ENCODE measurements around the gene REV1. TPM values are rescaled to one million over a fixed set of nuclear protein-coding genes. Genes with fewer than 3 reads are reported as not detected.

The REV1 gene
- total RNA-seq, 6 experiments from 2014 or later, result 12.6 to 21.6 (median 13.6) TPM

GRCh38 chr2:99451280-99451679 is 38.5 kb downstream of the REV1 start:
- Histone ChIP-seq H3K4me3 (no peak overlapping the region), H3K27ac (no peak overlapping the region), H3K27me3 (no peaks in the 10 kb centered on the region), H3K4me1 (no peaks in the 10 kb centered on the region), H3K9me3 (no peaks in the 10 kb centered on the region), H3K36me3 (peaks cover 0 to 13% (median 4%) of the 10 kb centered on the region in 4 donors)
- TF ChIP-seq, protein P1, sequence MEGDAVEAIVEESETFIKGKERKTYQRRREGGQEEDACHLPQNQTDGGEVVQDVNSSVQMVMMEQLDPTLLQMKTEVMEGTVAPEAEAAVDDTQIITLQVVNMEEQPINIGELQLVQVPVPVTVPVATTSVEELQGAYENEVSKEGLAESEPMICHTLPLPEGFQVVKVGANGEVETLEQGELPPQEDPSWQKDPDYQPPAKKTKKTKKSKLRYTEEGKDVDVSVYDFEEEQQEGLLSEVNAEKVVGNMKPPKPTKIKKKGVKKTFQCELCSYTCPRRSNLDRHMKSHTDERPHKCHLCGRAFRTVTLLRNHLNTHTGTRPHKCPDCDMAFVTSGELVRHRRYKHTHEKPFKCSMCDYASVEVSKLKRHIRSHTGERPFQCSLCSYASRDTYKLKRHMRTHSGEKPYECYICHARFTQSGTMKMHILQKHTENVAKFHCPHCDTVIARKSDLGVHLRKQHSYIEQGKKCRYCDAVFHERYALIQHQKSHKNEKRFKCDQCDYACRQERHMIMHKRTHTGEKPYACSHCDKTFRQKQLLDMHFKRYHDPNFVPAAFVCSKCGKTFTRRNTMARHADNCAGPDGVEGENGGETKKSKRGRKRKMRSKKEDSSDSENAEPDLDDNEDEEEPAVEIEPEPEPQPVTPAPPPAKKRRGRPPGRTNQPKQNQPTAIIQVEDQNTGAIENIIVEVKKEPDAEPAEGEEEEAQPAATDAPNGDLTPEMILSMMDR (IDR thresholded peaks at IDR 0.05), result no peak
- TF ChIP-seq POLR2A (IDR thresholded peaks at IDR 0.05), result no peak
- no peak for DNase-seq
- 93% methylated on average over 4 of the region's 4 CpGs for WGBS (ENCODE audit: insufficient coverage, low coverage, low lambda C conversion rate, missing lambda C conversion rate)
- intact Hi-C loops (cut with DNase I), result no loop called here
- no peak for ATAC-seq

- H3K27me3 ChIP-seq, result no peaks in the 10 kb centered on the region
- no peaks in the 10 kb centered on the region for H3K4me1 ChIP-seq
- H3K4me3 ChIP-seq, result no peak overlapping the region
- ATAC-seq (no peak), DNase-seq (no peak)
- TF ChIP-seq POLR2A (IDR thresholded peaks at IDR 0.05), result no peak
- TF ChIP-seq, protein P1 (IDR thresholded peaks at IDR 0.05), result no peak
- no peaks in the 10 kb centered on the region for H3K9me3 ChIP-seq
- H3K27ac ChIP-seq, result no peak overlapping the region
- intact Hi-C loops (cut with DNase I), result no loop called here
- WGBS (ENCODE audit: insufficient coverage, low coverage, low lambda C conversion rate, missing lambda C conversion rate), result 87% methylated on average over 1 of the region's 1 CpG
- H3K36me3 ChIP-seq, result peaks cover 0 to 13% (median 4%) of the 10 kb centered on the region in 4 donors
Measured at GRCh38 chr2:99450199-99450598, 39.6 kb downstream of the REV1 start.

GRCh38 chr2:99448556-99448955 is 41.3 kb downstream of the REV1 start:
- Histone ChIP-seq H3K9me3 (no peaks in the 10 kb centered on the region), H3K27ac (no peak overlapping the region), H3K4me3 (no peak overlapping the region), H3K4me1 (no peaks in the 10 kb centered on the region), H3K36me3 (peaks cover 0 to 12% (median 4%) of the 10 kb centered on the region in 4 donors), H3K27me3 (no peaks in the 10 kb centered on the region)
- 40% methylated on average over 2 of the region's 2 CpGs for WGBS (ENCODE audit: insufficient coverage, low coverage, low lambda C conversion rate, missing lambda C conversion rate)
- DNase-seq, result no peak
- ATAC-seq, result no peak
- TF ChIP-seq, protein P1 (IDR thresholded peaks at IDR 0.05), result no peak
- intact Hi-C loops (cut with DNase I), result no loop called here

- Histone ChIP-seq H3K4me3 (no peak overlapping the region), H3K27me3 (no peaks in the 10 kb centered on the region), H3K4me1 (no peaks in the 10 kb centered on the region), H3K27ac (no peak overlapping the region), H3K36me3 (peaks cover 0 to 17% (median 6%) of the 10 kb centered on the region in 4 donors), H3K9me3 (no peaks in the 10 kb centered on the region)
- 71% methylated on average over 4 of the region's 4 CpGs for WGBS (ENCODE audit: insufficient coverage, low coverage, low lambda C conversion rate, missing lambda C conversion rate)
- DNase-seq (no peak), ATAC-seq (no peak)
- intact Hi-C loops (cut with DNase I), result no loop called here
- no peak for TF ChIP-seq POLR2A (IDR thresholded peaks at IDR 0.05)
- TF ChIP-seq, protein P1 (IDR thresholded peaks at IDR 0.05), result no peak
Measured at GRCh38 chr2:99445065-99445464, 44.8 kb downstream of the REV1 start.

DNA sequence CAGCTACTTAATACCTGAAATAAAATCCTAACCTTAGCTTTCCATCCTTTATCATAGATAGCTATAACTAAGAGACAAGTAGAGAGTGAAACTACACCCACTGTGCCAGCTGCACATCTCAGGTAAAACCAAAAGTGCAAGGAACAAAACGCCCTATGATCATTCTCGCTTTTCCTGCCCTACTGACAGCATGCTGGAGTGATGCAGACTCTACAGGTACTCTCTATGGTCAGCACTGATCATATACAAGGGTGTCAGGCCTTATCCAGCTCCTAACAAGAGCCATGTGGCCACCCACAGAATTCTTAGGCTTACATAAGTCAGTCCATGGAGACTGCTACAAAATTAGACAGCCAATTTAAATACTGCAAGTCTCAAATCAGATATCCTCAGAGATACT is 45.6 kb downstream of the REV1 start:
- 74% methylated on average over 2 of the region's 2 CpGs for WGBS (ENCODE audit: insufficient coverage, low coverage, low lambda C conversion rate, missing lambda C conversion rate)
- no peak for TF ChIP-seq POLR2A (IDR thresholded peaks at IDR 0.05)
- TF ChIP-seq, protein P1 (IDR thresholded peaks at IDR 0.05), result no peak
- ATAC-seq, result peak in 1 of 4 donors; percentile 32

More for the DNA sequence above, 45.6 kb downstream of the REV1 start:
- H3K27ac ChIP-seq, result no peak overlapping the region
- H3K27me3 ChIP-seq, result no peaks in the 10 kb centered on the region
- no peaks in the 10 kb centered on the region for H3K9me3 ChIP-seq
- no peaks in the 10 kb centered on the region for H3K4me1 ChIP-seq
- H3K4me3 ChIP-seq, result no peak overlapping the region
- intact Hi-C loops (cut with DNase I), result no loop called here
- peaks cover 0 to 17% (median 7%) of the 10 kb centered on the region in 4 donors for H3K36me3 ChIP-seq
- DNase-seq, result no peak
